Activated naive CD8-positive, alpha-beta T cell treated with anti-CD3 and anti-CD28 coated beads, Interleukin-2, amount 50 U/mL, for 24 hours (primary cell): Measurements from ENCODE around the gene NEIL1.
"Not testable (repeated sequence)": the region's sequence is repeated elsewhere in the genome, so short reads cannot be mapped to it uniquely, and the experiment has no call there.

Source experiments
- ATAC-seq: fragments of 150-1000 bp; cut with Tn5 transposase; one replicate; pipeline ENCODE4 v1.10.0; 2021
- DNase-seq: peaks from one replicate; pipeline ENCODE4 v3.0.0; 2021
- H3K27ac Mint-ChIP-seq: one replicate; pipeline ENCODE4 v1.8.0; 2021; ENCODE audit warnings: mild to moderate bottlenecking, mixed read lengths
- H3K27me3 Mint-ChIP-seq: one replicate; pipeline ENCODE4 v1.8.0; 2021; ENCODE audit warnings: mixed read lengths
- H3K36me3 Mint-ChIP-seq: one replicate; pipeline ENCODE4 v1.8.0; 2021; ENCODE audit warnings: low read depth, mixed read lengths
- H3K4me1 Mint-ChIP-seq: one replicate; pipeline ENCODE4 v1.8.0; 2021; ENCODE audit warnings: mixed read lengths
- H3K4me3 Mint-ChIP-seq: one replicate; pipeline ENCODE4 v1.8.0; 2021; ENCODE audit warnings: mild to moderate bottlenecking, moderate library complexity, mixed read lengths
- H3K9me3 Mint-ChIP-seq: one replicate; pipeline ENCODE4 v1.8.0; 2021; ENCODE audit warnings: mixed read lengths

Gene NEIL1

GRCh38 chr15:75368689-75369239, 21.9 kb downstream of the NEIL1 start:
- H3K27me3 Mint-ChIP-seq: no peaks in the 10 kb centered on the region
- peak overlapping the region; percentile 93 for H3K27ac Mint-ChIP-seq
- H3K36me3 Mint-ChIP-seq: peaks cover 38% of the 10 kb centered on the region
- no peak for DNase-seq
- peaks cover 26% of the 10 kb centered on the region for H3K4me1 Mint-ChIP-seq
- ATAC-seq: no peak
- H3K4me3 Mint-ChIP-seq: peak overlapping the region; percentile 85
- H3K9me3 Mint-ChIP-seq: no peaks in the 10 kb centered on the region

- H3K27me3 Mint-ChIP-seq: no peaks in the 10 kb centered on the region
- H3K36me3 Mint-ChIP-seq: peaks cover 41% of the 10 kb centered on the region
- no peak for ATAC-seq
- no peaks in the 10 kb centered on the region for H3K9me3 Mint-ChIP-seq
- peaks cover 26% of the 10 kb centered on the region for H3K4me1 Mint-ChIP-seq
- peak overlapping the region; percentile 85 for H3K4me3 Mint-ChIP-seq
- DNase-seq: no peak
- H3K27ac Mint-ChIP-seq: peak overlapping the region; percentile 93
These were observed 23.2 kb downstream of the NEIL1 start for GRCh38 chr15:75369897-75370581.

- H3K27me3 Mint-ChIP-seq: no peaks in the 10 kb centered on the region
- H3K9me3 Mint-ChIP-seq: no peaks in the 10 kb centered on the region
- H3K4me1 Mint-ChIP-seq: peaks cover 26% of the 10 kb centered on the region
- H3K27ac Mint-ChIP-seq: peak overlapping the region; percentile 49
- ATAC-seq (no peak), DNase-seq (no peak)
- peaks cover 51% of the 10 kb centered on the region for H3K36me3 Mint-ChIP-seq
- H3K4me3 Mint-ChIP-seq: no peak overlapping the region
These were observed 24.6 kb downstream of the NEIL1 start for GRCh38 chr15:75371486-75371885.

- DNase-seq (no peak), ATAC-seq (no peak)
- Mint-ChIP-seq H3K4me3 (no peak overlapping the region), H3K27ac (no peak overlapping the region), H3K27me3 (no peaks in the 10 kb centered on the region), H3K9me3 (no peaks in the 10 kb centered on the region), H3K4me1 (peaks cover 22% of the 10 kb centered on the region), H3K36me3 (peaks cover 49% of the 10 kb centered on the region)
These were observed 25.3 kb downstream of the NEIL1 start for GRCh38 chr15:75371901-75372688.

GRCh38 chr15:75380773-75381172, 33.9 kb downstream of the NEIL1 start:
- Mint-ChIP-seq H3K27ac (no peak overlapping the region), H3K36me3 (peaks cover 48% of the 10 kb centered on the region), H3K9me3 (no peaks in the 10 kb centered on the region), H3K4me1 (peaks cover 4% of the 10 kb centered on the region), H3K4me3 (no peak overlapping the region), H3K27me3 (no peaks in the 10 kb centered on the region)
- DNase-seq: no peak
- no peak for ATAC-seq

- not testable (repeated sequence) for DNase-seq, H3K27ac Mint-ChIP-seq, ATAC-seq, H3K4me3 Mint-ChIP-seq, H3K27me3 Mint-ChIP-seq, H3K9me3 Mint-ChIP-seq
- Mint-ChIP-seq H3K4me1 (peaks cover 12% of the 10 kb centered on the region), H3K36me3 (peaks cover 47% of the 10 kb centered on the region)
These were observed 37.1 kb downstream of the NEIL1 start for GRCh38 chr15:75383986-75384385.

- ATAC-seq (no peak), DNase-seq (no peak)
- no peak overlapping the region for H3K4me3 Mint-ChIP-seq
- no peaks in the 10 kb centered on the region for H3K27me3 Mint-ChIP-seq
- H3K36me3 Mint-ChIP-seq: peaks cover 58% of the 10 kb centered on the region
- no peaks in the 10 kb centered on the region for H3K9me3 Mint-ChIP-seq
- no peak overlapping the region for H3K27ac Mint-ChIP-seq
- H3K4me1 Mint-ChIP-seq: peaks cover 12% of the 10 kb centered on the region
These were observed 43.0 kb downstream of the NEIL1 start for GRCh38 chr15:75389791-75390382.

GRCh38 chr15:75397494-75397893, 50.7 kb downstream of the NEIL1 start:
- Mint-ChIP-seq H3K27ac (no peak overlapping the region), H3K9me3 (no peaks in the 10 kb centered on the region), H3K36me3 (peaks cover 57% of the 10 kb centered on the region), H3K4me3 (no peak overlapping the region), H3K27me3 (no peaks in the 10 kb centered on the region), H3K4me1 (no peaks in the 10 kb centered on the region)
- DNase-seq (no peak), ATAC-seq (no peak)

- Mint-ChIP-seq H3K27me3 (no peaks in the 10 kb centered on the region), H3K36me3 (peaks cover 44% of the 10 kb centered on the region), H3K4me3 (no peak overlapping the region), H3K9me3 (no peaks in the 10 kb centered on the region), H3K4me1 (peaks cover 21% of the 10 kb centered on the region), H3K27ac (peak overlapping the region; percentile 12)
- ATAC-seq: no peak
- no peak for DNase-seq
These were observed 57.1 kb downstream of the NEIL1 start for GRCh38 chr15:75403892-75404291.
